Hematopoietic multipotent progenitor cell treated with erythropoietin and hydrocortisone succinate and interleukin-3 and kit ligand, for 6 days (in vitro differentiated cells): ENCODE measurements around the gene ASIC3.
A peak's percentile ranks its signal among the peaks of the same experiment; 100 is the strongest.
"Not testable (repeated sequence)": the region's sequence is repeated elsewhere in the genome, so short reads cannot be mapped to it uniquely, and the experiment has no call there.

ENCODE experiments used
- DNase-seq: peaks from one replicate; pipeline ENCODE4 v3.0.0-alpha.2; 2015

Gene ASIC3

GRCh38 chr7:151034312-151035025 is 13.9 kb upstream of the ASIC3 start:
- no peak for DNase-seq

- DNase-seq = no peak
These were observed 13.2 kb upstream of the ASIC3 start for GRCh38 chr7:151035026-151035717.

GRCh38 chr7:151035902-151036301 is 12.4 kb upstream of the ASIC3 start:
- DNase-seq = no peak

- peak; percentile 98 for DNase-seq
These were observed 9.1 kb upstream of the ASIC3 start for GRCh38 chr7:151038951-151039849.

GRCh38 chr7:151039850-151040548 is 8.3 kb upstream of the ASIC3 start:
- peak; percentile 48 for DNase-seq

- no peak for DNase-seq
These were observed 7.5 kb upstream of the ASIC3 start for GRCh38 chr7:151040616-151041375.

GRCh38 chr7:151043449-151043848 is 4.9 kb upstream of the ASIC3 start:
- DNase-seq = not testable (repeated sequence)

GRCh38 chr7:151043959-151044358 is 4.4 kb upstream of the ASIC3 start:
- no peak for DNase-seq

- no peak for DNase-seq
These were observed 3.1 kb upstream of the ASIC3 start for GRCh38 chr7:151045262-151045661.

- DNase-seq = no peak
These were observed 2.4 kb upstream of the ASIC3 start for GRCh38 chr7:151045967-151046366.

- DNase-seq = peak; percentile 75
These were observed 1.4 kb upstream of the ASIC3 start for GRCh38 chr7:151046603-151047573.

- DNase-seq = no peak
These were observed 656 bp downstream of the ASIC3 start for GRCh38 chr7:151048911-151049463.

- peak; percentile 78 for DNase-seq
These were observed 2.8 kb downstream of the ASIC3 start for GRCh38 chr7:151051108-151051507.

GRCh38 chr7:151053096-151053495 is 4.8 kb downstream of the ASIC3 start:
- DNase-seq = no peak

GRCh38 chr7:151053751-151054150 is 5.4 kb downstream of the ASIC3 start:
- DNase-seq = no peak

- no peak for DNase-seq
These were observed 7.9 kb downstream of the ASIC3 start for GRCh38 chr7:151056283-151056665.

GRCh38 chr7:151056666-151057505 is 8.6 kb downstream of the ASIC3 start:
- DNase-seq = no peak

- no peak for DNase-seq
These were observed 9.2 kb downstream of the ASIC3 start, which contains the start of gene CDK5 for GRCh38 chr7:151057506-151057988. Gene CDK5, minus strand, starts transcription at chr7:151057897. Its CDS starts 49 bp downstream, at chr7:151057848.
